8988T (cell line): Measurements from ENCODE around the gene HSDL1.
"Not testable (repeated sequence)": the region's sequence is repeated elsewhere in the genome, so short reads cannot be mapped to it uniquely, and the experiment has no call there.

ENCODE experiments used
- DNase-seq: peaks from one replicate; pipeline ENCODE4 v3.0.0; 2011

The HSDL1 gene

GRCh38 chr16:84137769-84138357 is 7.1 kb downstream of the HSDL1 start:
- no peak for DNase-seq

- DNase-seq: no peak
These were observed 7.7 kb downstream of the HSDL1 start for GRCh38 chr16:84137287-84137686.

- DNase-seq: no peak
These were observed 8.4 kb downstream of the HSDL1 start for GRCh38 chr16:84136331-84137125.

- DNase-seq: no peak
These were observed 12.3 kb downstream of the HSDL1 start for GRCh38 chr16:84132527-84133285.

- no peak for DNase-seq
These were observed 13.9 kb downstream of the HSDL1 start for GRCh38 chr16:84131117-84131516.

GRCh38 chr16:84124257-84125073 is 20.5 kb downstream of the HSDL1 start:
- no peak for DNase-seq

GRCh38 chr16:84121007-84121406 is 24.0 kb downstream of the HSDL1 start:
- DNase-seq: no peak

- DNase-seq: no peak
These were observed 25.0 kb downstream of the HSDL1 start for GRCh38 chr16:84120023-84120422.

- no peak for DNase-seq
These were observed 25.6 kb downstream of the HSDL1 start for GRCh38 chr16:84119368-84119767.

GRCh38 chr16:84118315-84118714 is 26.7 kb downstream of the HSDL1 start:
- not testable (repeated sequence) for DNase-seq

- no peak for DNase-seq
These were observed 27.5 kb downstream of the HSDL1 start for GRCh38 chr16:84117494-84117843.

- peak; percentile 97 for DNase-seq
These were observed 28.1 kb downstream of the HSDL1 start, which contains the start of gene MBTPS1 for GRCh38 chr16:84116720-84117493. MBTPS1 (minus strand) TSS chr16:84116942; CDS start chr16:84101783, 15,159 bp downstream.

- DNase-seq: no peak
These were observed 28.9 kb downstream of the HSDL1 start for GRCh38 chr16:84115919-84116719.

GRCh38 chr16:84111949-84112348 is 33.0 kb downstream of the HSDL1 start:
- DNase-seq: not testable (repeated sequence)

GRCh38 chr16:84111525-84111924 is 33.5 kb downstream of the HSDL1 start:
- DNase-seq: no peak

- no peak for DNase-seq
These were observed 34.5 kb downstream of the HSDL1 start for GRCh38 chr16:84110527-84110926.

- DNase-seq: no peak
These were observed 35.2 kb downstream of the HSDL1 start for GRCh38 chr16:84109598-84110335.

GRCh38 chr16:84107921-84108320 is 37.1 kb downstream of the HSDL1 start:
- DNase-seq: no peak

- DNase-seq: no peak
These were observed 38.8 kb downstream of the HSDL1 start for GRCh38 chr16:84105948-84106740.
